HL-60 (cell line): ENCODE measurements around the gene MTMR11.
"Not testable (repeated sequence)": the region's sequence is repeated elsewhere in the genome, so short reads cannot be mapped to it uniquely, and the experiment has no call there.

ENCODE experiments used
- DNase-seq, 2 experiments: peaks; one replicate each; pipeline ENCODE4 v3.0.0-alpha.2; 2010 to 2020; ENCODE audit warnings: low read depth in 1 of 2, low spot score in 1 of 2
- H3K27ac ChIP-seq: fragments of 250-450 bp; sonication (Bioruptor Pico); replicated peaks from 2 replicates; pipeline ENCODE4 v1.5.1; 2020; ENCODE audit warnings: mild to moderate bottlenecking, moderate library complexity
- H3K27me3 ChIP-seq: fragments of 250-450 bp; sonication (Bioruptor Pico); 2 replicates; pipeline ENCODE4 v1.5.1; 2021; ENCODE audit warnings: mild to moderate bottlenecking, moderate library complexity; ENCODE audit not compliant: insufficient read depth, poor library complexity, severe bottlenecking
- H3K4me3 ChIP-seq: replicated peaks from 2 replicates; pipeline ENCODE4 v1.5.1; 2011; ENCODE audit warnings: mild to moderate bottlenecking, control low read depth, low read length; ENCODE audit not compliant: insufficient read depth
- CTCF ChIP-seq: IDR thresholded peaks from one replicate; pipeline ENCODE4 v1.5.1; 2011; ENCODE audit warnings: low read length, control low read depth, inconsistent platforms; ENCODE audit not compliant: insufficient read depth
- GABPA ChIP-seq: IDR thresholded peaks from 2 replicates; pipeline ENCODE4 v1.6.1; 2012; ENCODE audit warnings: low read depth
- POLR2AphosphoS5 ChIP-seq: IDR thresholded peaks from 2 replicates; pipeline ENCODE4 v1.6.1; 2012; ENCODE audit warnings: low read depth
- REST ChIP-seq: IDR thresholded peaks from 2 replicates; pipeline ENCODE4 v1.6.1; 2012; ENCODE audit warnings: low read depth; ENCODE audit not compliant: insufficient replicate concordance
- SPI1 ChIP-seq: IDR thresholded peaks from 2 replicates; pipeline ENCODE4 v1.6.1; 2012; ENCODE audit warnings: low read depth, mild to moderate bottlenecking, borderline replicate concordance

MTMR11 gene

GRCh38 chr1:149962039-149962647 is 25.5 kb upstream of the MTMR11 start:
- peak; percentile 64 to 76 for DNase-seq
- Histone ChIP-seq H3K27me3 (no peaks in the 10 kb centered on the region), H3K4me3 (no peak overlapping the region), H3K27ac (no peak overlapping the region)
- TF ChIP-seq REST (no peak), CTCF (peak; percentile 29), POLR2AphosphoS5 (no peak), SPI1 (peak; percentile 51; the same call in 1 of the 2 replicates), GABPA (no peak)

- not testable (repeated sequence) for H3K27ac ChIP-seq, DNase-seq, H3K4me3 ChIP-seq, H3K27me3 ChIP-seq
Observed at GRCh38 chr1:149957548-149957947, 20.9 kb upstream of the MTMR11 start.

- H3K27me3 ChIP-seq = no peaks in the 10 kb centered on the region
- no peak overlapping the region for H3K27ac ChIP-seq
- H3K4me3 ChIP-seq = no peak overlapping the region
- DNase-seq = no peak
- TF ChIP-seq SPI1 (no peak), GABPA (no peak), CTCF (no peak), POLR2AphosphoS5 (no peak), REST (no peak)
Observed at GRCh38 chr1:149949911-149950310, 13.2 kb upstream of the MTMR11 start.

GRCh38 chr1:149945206-149945605 is 8.5 kb upstream of the MTMR11 start:
- no peaks in the 10 kb centered on the region for H3K27me3 ChIP-seq
- no peak overlapping the region for H3K27ac ChIP-seq
- H3K4me3 ChIP-seq = no peak overlapping the region
- DNase-seq = no peak
- TF ChIP-seq GABPA (no peak), SPI1 (no peak), POLR2AphosphoS5 (no peak), CTCF (no peak), REST (no peak)
